Measurements from ENCODE around the gene SMCO4. TPM values are rescaled to one million over a fixed set of nuclear protein-coding genes. Genes with fewer than 3 reads are reported as not detected.

Gene SMCO4
- total RNA-seq, 1 donor from 2014 or later, result 26.5 TPM

DNA sequence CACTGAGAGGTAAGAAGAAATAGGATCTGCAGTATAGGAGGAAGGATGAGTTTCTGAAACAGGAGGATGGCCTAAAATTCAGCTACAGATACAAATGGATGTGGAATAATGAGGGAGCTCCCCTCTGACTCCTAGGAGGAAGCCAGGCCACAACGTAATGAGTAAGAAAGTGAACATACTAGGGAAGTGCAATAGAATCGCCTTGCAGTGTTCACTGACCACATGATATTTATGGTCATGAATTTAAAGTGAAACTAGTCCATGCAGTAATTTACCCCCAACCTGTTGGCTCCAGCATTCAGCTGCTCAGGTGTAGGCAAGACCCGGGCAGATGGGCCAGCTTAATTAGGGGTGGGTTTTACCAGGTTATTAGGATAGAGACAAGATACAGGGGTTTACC, 110.9 kb downstream of the SMCO4 start:
- Mint-ChIP-seq H3K27ac (no peak overlapping the region), H3K27me3 (no peaks in the 10 kb centered on the region), H3K36me3 (ENCODE audit: insufficient read depth) (no peaks in the 10 kb centered on the region), H3K4me1 (ENCODE audit: low read depth) (peaks cover 1% of the 10 kb centered on the region), H3K9me3 (ENCODE audit: low read depth) (no peaks in the 10 kb centered on the region), H3K4me3 (ENCODE audit: low read depth) (no peak overlapping the region)
- TF ChIP-seq, protein P1, sequence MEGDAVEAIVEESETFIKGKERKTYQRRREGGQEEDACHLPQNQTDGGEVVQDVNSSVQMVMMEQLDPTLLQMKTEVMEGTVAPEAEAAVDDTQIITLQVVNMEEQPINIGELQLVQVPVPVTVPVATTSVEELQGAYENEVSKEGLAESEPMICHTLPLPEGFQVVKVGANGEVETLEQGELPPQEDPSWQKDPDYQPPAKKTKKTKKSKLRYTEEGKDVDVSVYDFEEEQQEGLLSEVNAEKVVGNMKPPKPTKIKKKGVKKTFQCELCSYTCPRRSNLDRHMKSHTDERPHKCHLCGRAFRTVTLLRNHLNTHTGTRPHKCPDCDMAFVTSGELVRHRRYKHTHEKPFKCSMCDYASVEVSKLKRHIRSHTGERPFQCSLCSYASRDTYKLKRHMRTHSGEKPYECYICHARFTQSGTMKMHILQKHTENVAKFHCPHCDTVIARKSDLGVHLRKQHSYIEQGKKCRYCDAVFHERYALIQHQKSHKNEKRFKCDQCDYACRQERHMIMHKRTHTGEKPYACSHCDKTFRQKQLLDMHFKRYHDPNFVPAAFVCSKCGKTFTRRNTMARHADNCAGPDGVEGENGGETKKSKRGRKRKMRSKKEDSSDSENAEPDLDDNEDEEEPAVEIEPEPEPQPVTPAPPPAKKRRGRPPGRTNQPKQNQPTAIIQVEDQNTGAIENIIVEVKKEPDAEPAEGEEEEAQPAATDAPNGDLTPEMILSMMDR (IDR thresholded peaks at IDR 0.05; ENCODE audit: unreplicated experiment), result no peak
- no peak for DNase-seq (ENCODE audit: low spot score, unreplicated experiment)

Other genes with a start within 250 kb of the SMCO4 start
- 1.7 TPM in 2 replicates for gene DEUP1, start 212.6 kb downstream of the SMCO4 start, total RNA-seq
- 19.9 and 21.7 TPM in 2 replicates for gene CEP295, start 118.3 kb upstream of the SMCO4 start, total RNA-seq
- 146 and 149 TPM in 2 replicates for gene TAF1D, start 198.1 kb upstream of the SMCO4 start, total RNA-seq
- gene C11orf54, start 198.3 kb upstream of the SMCO4 start, total RNA-seq, result 48.8 and 50.0 TPM in 2 replicates
- gene MED17, start 240.9 kb upstream of the SMCO4 start, total RNA-seq, result 55.7 and 57.8 TPM in 2 replicates

Measured in progenitor cell of endocrine pancreas (in vitro differentiated cells).